IMR-90 (cell line): ENCODE results near the gene IL13. TPM values are rescaled to one million over a fixed set of nuclear protein-coding genes. Genes with fewer than 3 reads are reported as not detected.

ENCODE experiments used
- ATAC-seq: fragments of 200-7000 bp; cut with Tn5 transposase; 2 replicates; pipeline ENCODE4 v1.9.1; 2020; ENCODE audit warnings: low read depth, mild to moderate bottlenecking, moderate library complexity
- BruUV-seq: library from RNA; stranded (reverse); fragments of 400-500 nt; replicated peaks from 2 replicates; lab custom pipeline; 2021; lab: Mats Ljungman, UMichigan
- CTCF ChIA-PET: fragments of 300-600 bp; formaldehyde crosslinking; extraction: SDS; loops from one replicate; lab custom pipeline; 2021; ENCODE audit warnings: antibody characterized with exemption; lab: Yijun Ruan, JAX
- POLR2A ChIA-PET: fragments of 300-600 bp; sonication (Branson Sonifier 250); formaldehyde crosslinking; loops from one replicate; lab custom pipeline; 2022; ENCODE audit warnings: antibody characterized with exemption; ENCODE audit not compliant: unreplicated experiment; lab: Charles Lee
- DNase-seq: peaks from one replicate; pipeline ENCODE4 v3.0.0; 2013
- H2AFZ ChIP-seq: replicated peaks from 2 replicates; pipeline ENCODE3; 2013; ENCODE audit warnings: low read length, mild to moderate bottlenecking; ENCODE audit not compliant: poor library complexity
- H2AK5ac ChIP-seq: 2 replicates; pipeline ENCODE4 v1.6.1; 2013; ENCODE audit warnings: low read depth, low read length, inconsistent platforms
- H2AK9ac ChIP-seq: replicated peaks from 2 replicates; pipeline ENCODE3; 2013; ENCODE audit warnings: mild to moderate bottlenecking, low read depth, low read length, moderate library complexity; ENCODE audit not compliant: poor library complexity
- H2BK120ac ChIP-seq: 2 replicates; pipeline ENCODE4 v1.6.1; 2013; ENCODE audit warnings: low read depth, low read length, inconsistent platforms
- H2BK15ac ChIP-seq: 3 replicates; pipeline ENCODE4 v1.6.1; 2013; ENCODE audit warnings: low read depth, low read length, inconsistent platforms
- H2BK20ac ChIP-seq: 2 replicates; pipeline ENCODE4 v1.6.1; 2013; ENCODE audit warnings: low read depth, mild to moderate bottlenecking, inconsistent platforms, low read length, moderate library complexity
- H2BK5ac ChIP-seq: 2 replicates; pipeline ENCODE4 v1.6.1; 2013; ENCODE audit warnings: mild to moderate bottlenecking, low read depth, low read length, inconsistent platforms; ENCODE audit not compliant: poor library complexity, severe bottlenecking
- H3K14ac ChIP-seq: replicated peaks from 2 replicates; pipeline ENCODE4 v1.6.1; 2013; ENCODE audit warnings: low read depth, low read length, inconsistent platforms
- H3K18ac ChIP-seq: 2 replicates; pipeline ENCODE4 v1.6.1; 2013; ENCODE audit warnings: low read depth, low read length, control low read depth
- H3K23ac ChIP-seq: 2 replicates; pipeline ENCODE4 v1.6.1; 2013; ENCODE audit warnings: low read depth, low read length, inconsistent platforms
- H3K27ac ChIP-seq: 2 replicates; pipeline ENCODE4 v1.5.1; 2013; ENCODE audit warnings: mild to moderate bottlenecking, control low read depth, low read length; ENCODE audit not compliant: insufficient read depth
- H3K27me3 ChIP-seq: 2 replicates; pipeline ENCODE4 v1.6.1; 2013; ENCODE audit warnings: low read length; ENCODE audit not compliant: control insufficient read depth, insufficient read depth
- H3K36me3 ChIP-seq: 2 replicates; pipeline ENCODE4 v1.6.1; 2013; ENCODE audit warnings: low read length, mixed read lengths; ENCODE audit not compliant: control insufficient read depth, insufficient read depth
- H3K4ac ChIP-seq: 2 replicates; pipeline ENCODE4 v1.6.1; 2013; ENCODE audit warnings: low read depth, low read length, inconsistent platforms
- H3K4me1 ChIP-seq: 2 replicates; pipeline ENCODE4 v1.6.1; 2013; ENCODE audit warnings: low read length, mixed read lengths; ENCODE audit not compliant: control insufficient read depth, insufficient read depth
- H3K4me2 ChIP-seq: 2 replicates; pipeline ENCODE4 v1.6.1; 2013; ENCODE audit warnings: low read depth, mild to moderate bottlenecking, control low read depth, low read length, moderate library complexity
- H3K4me3 ChIP-seq: 2 replicates; pipeline ENCODE4 v1.5.1; 2013; ENCODE audit warnings: low read depth, mild to moderate bottlenecking, control low read depth, low read length, moderate library complexity; ENCODE audit not compliant: insufficient read depth
- H3K56ac ChIP-seq: 2 replicates; pipeline ENCODE4 v1.6.1; 2013; ENCODE audit warnings: low read length, inconsistent platforms; ENCODE audit not compliant: insufficient read depth; ENCODE audit errors: extremely low read depth
- H3K79me1 ChIP-seq, 2 experiments: 2 replicates each; pipeline ENCODE4 v1.6.1; 2013; ENCODE audit warnings: low read length in 2 of 2, inconsistent platforms in 1 of 2, low read depth in 1 of 2
- H3K9ac ChIP-seq: 2 replicates; pipeline ENCODE4 v1.6.1; 2013; ENCODE audit warnings: low read depth, low read length, control low read depth
- H3K9me1 ChIP-seq: 2 replicates; pipeline ENCODE4 v1.6.1; 2013; ENCODE audit warnings: low read length, inconsistent platforms; ENCODE audit not compliant: insufficient read depth
- H3K9me3 ChIP-seq: 2 replicates; pipeline ENCODE4 v1.6.1; 2013; ENCODE audit warnings: low read length; ENCODE audit not compliant: control insufficient read depth, insufficient read depth
- H4K20me1 ChIP-seq: 2 replicates; pipeline ENCODE4 v1.6.1; 2013; ENCODE audit warnings: low read length, inconsistent platforms; ENCODE audit not compliant: insufficient read depth
- H4K5ac ChIP-seq: 2 replicates; pipeline ENCODE4 v1.6.1; 2013; ENCODE audit warnings: mild to moderate bottlenecking, low read depth, low read length, control low read depth
- H4K8ac ChIP-seq, 2 experiments: 2 replicates each; pipeline ENCODE4 v1.6.1; 2013; ENCODE audit warnings: low read depth in 2 of 2, low read length in 2 of 2, control low read depth in 1 of 2, inconsistent platforms in 1 of 2
- H4K91ac ChIP-seq: 2 replicates; pipeline ENCODE4 v1.6.1; 2013; ENCODE audit warnings: low read depth, low read length, inconsistent platforms; ENCODE audit not compliant: insufficient read depth
- CEBPB ChIP-seq: IDR thresholded peaks from 2 replicates; pipeline ENCODE4 v1.6.1; 2012; ENCODE audit warnings: low read depth, low read length, improper control_type of control experiment
- MAZ ChIP-seq: IDR thresholded peaks from 2 replicates; pipeline ENCODE4 v1.6.1; 2012; ENCODE audit warnings: low read depth, mild to moderate bottlenecking, low read length, improper control_type of control experiment, moderate library complexity, borderline replicate concordance
- NFE2L2 ChIP-seq: fragments of 150-350 bp; IDR thresholded peaks from 2 replicates; pipeline ENCODE4 v1.6.1; 2016; ENCODE audit warnings: low read depth, mild to moderate bottlenecking, low read length
- WGBS, 2 experiments: methylation state at CpG; one replicate each; pipeline versions ENCODE4 v1.1.5 to v1.1.7; 2013; ENCODE audit warnings: missing lambda C conversion rate in 2 of 2; ENCODE audit not compliant: insufficient read length in 1 of 2; ENCODE audit errors: extremely low coverage in 2 of 2; 5-methylcytosine and 5-hydroxymethylcytosine counted together
- dilution Hi-C: fragments of 300-500 bp; cut with HindIII; formaldehyde crosslinking; loops from one replicate; pipeline ENCODE4 v1.14.3; 2018; ENCODE audit warnings: low sequenced_read_pairs; ENCODE audit not compliant: unreplicated experiment
- in situ Hi-C: fragments of 300-500 bp; cut with MboI; formaldehyde crosslinking; loops from 3 replicates; pipeline ENCODE4 v1.14.3; 2019; ENCODE audit warnings: low sequenced_read_pairs, inconsistent platforms, mixed read lengths
- intact Hi-C: fragments of 100-400 bp; cut with micrococcal nuclease; formaldehyde crosslinking; loops from 2 replicates; pipeline ENCODE4 v1.10.0; 2022
- polyA plus RNA-seq, 3 experiments: library from polyadenylated mRNA; depleted of rRNA; stranded (reverse); fragments of >200 nt; gene quantifications; 2 replicates each; pipeline ENCODE4 v1.2.3, GENCODE V29; 2012; ENCODE audit warnings: low replicate concordance in 1 of 3
- total RNA-seq: library from RNA; depleted of rRNA; stranded (reverse); fragments of >200 nt; gene quantifications from 2 replicates; pipeline ENCODE4 v1.2.3, GENCODE V29; 2012
- TF ChIP-seq, protein P1 (sequence below): conservative IDR thresholded peaks from 2 replicates; pipeline ENCODE4 v1.5.1; 2012; ENCODE audit warnings: mild to moderate bottlenecking, low read depth, low read length, improper control_type of control experiment

The IL13 gene
- total and polyA plus RNA-seq, 2 of the 4 experiments (the other 2 are of a cell fraction) = not detected

DNA sequence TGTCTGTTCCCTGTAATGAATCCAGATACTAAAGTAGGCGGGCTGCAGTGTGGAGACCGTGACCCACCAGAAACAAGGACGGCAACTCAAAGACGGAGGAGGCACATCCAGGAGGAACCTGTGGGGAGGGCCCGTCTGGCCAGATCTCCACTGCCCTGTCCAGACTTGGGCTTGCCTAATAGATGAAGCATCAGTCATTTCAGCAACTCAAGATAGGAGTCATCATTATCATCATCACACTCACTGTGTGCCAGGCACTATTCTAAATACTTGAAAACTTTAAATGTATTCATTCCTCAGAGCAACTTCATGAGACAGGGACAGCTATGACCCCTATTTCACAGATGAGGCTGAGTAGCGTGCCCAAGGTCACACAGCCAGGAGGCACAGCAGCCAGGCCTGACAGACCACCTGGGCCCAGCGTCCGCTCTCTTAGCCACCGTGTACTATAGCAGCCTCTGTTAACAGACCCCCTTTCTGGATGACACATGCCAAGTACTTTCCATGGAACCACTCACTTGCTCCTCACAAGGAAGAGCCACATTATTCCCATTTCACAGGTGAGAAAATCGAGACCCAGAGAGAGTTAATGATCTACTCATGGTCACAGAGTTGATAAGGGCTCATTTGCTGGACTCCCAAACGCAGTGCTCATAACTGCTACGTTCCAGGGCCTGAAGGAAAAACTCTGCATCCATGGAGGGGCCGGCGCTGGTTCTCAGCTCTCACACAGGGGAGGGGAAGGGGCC is 10.9 kb downstream of the IL13 start:
- Histone ChIP-seq H3K14ac (no peak overlapping the region), H3K56ac (no peak overlapping the region), H3K18ac (no peak overlapping the region), H3K9me1 (peaks cover 1% of the 10 kb centered on the region), H2AFZ (no peak overlapping the region), H4K5ac (no peak overlapping the region), H2AK9ac (peak overlapping the region; percentile 40), H3K23ac (no peak overlapping the region), H2AK5ac (no peak overlapping the region), H2BK20ac (no peak overlapping the region), H4K8ac (no peak overlapping the region), H4K91ac (no peak overlapping the region), H3K79me1 (no peaks in the 10 kb centered on the region), H3K4me3 (no peak overlapping the region), H3K4me2 (no peak overlapping the region), H4K20me1 (no peaks in the 10 kb centered on the region), H2BK5ac (no peak overlapping the region), H3K9ac (no peak overlapping the region), H3K4ac (no peak overlapping the region), H3K4me1 (peaks cover under 1% of the 10 kb centered on the region), H2BK15ac (no peak overlapping the region), H3K36me3 (no peaks in the 10 kb centered on the region), H2BK120ac (no peak overlapping the region), H3K9me3 (no peaks in the 10 kb centered on the region), H3K27me3 (no peaks in the 10 kb centered on the region), H3K27ac (no peak overlapping the region)
- ChIA-PET CTCF (no interaction called here), POLR2A (no interaction called here)
- TF ChIP-seq NFE2L2 (no peak), CEBPB (0 out of 2 replicates have a peak, but pooled peaks have one; percentile 24), MAZ (no peak)
- TF ChIP-seq, protein P1, sequence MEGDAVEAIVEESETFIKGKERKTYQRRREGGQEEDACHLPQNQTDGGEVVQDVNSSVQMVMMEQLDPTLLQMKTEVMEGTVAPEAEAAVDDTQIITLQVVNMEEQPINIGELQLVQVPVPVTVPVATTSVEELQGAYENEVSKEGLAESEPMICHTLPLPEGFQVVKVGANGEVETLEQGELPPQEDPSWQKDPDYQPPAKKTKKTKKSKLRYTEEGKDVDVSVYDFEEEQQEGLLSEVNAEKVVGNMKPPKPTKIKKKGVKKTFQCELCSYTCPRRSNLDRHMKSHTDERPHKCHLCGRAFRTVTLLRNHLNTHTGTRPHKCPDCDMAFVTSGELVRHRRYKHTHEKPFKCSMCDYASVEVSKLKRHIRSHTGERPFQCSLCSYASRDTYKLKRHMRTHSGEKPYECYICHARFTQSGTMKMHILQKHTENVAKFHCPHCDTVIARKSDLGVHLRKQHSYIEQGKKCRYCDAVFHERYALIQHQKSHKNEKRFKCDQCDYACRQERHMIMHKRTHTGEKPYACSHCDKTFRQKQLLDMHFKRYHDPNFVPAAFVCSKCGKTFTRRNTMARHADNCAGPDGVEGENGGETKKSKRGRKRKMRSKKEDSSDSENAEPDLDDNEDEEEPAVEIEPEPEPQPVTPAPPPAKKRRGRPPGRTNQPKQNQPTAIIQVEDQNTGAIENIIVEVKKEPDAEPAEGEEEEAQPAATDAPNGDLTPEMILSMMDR = no peak
- intact Hi-C loops (no loop called here), dilution Hi-C loops (no loop called here), in situ Hi-C loops (no loop called here)
- no peak for ATAC-seq
- no peak for DNase-seq
- no TSS peak for BruUV-seq
- 81% methylated on average over 4 of the region's 14 CpGs; no CpG with 5 or more reads in 1 of the 2 experiments for WGBS, 2 experiments
